GM23338 (cell line): Measurements from ENCODE around the gene ZNF385B. TPM values are rescaled to one million over a fixed set of nuclear protein-coding genes. Genes with fewer than 3 reads are reported as not detected.

Experiments used
- ATAC-seq: fragments of 200-7000 bp; cut with Tn5 transposase; 3 replicates; pipeline ENCODE4 v1.9.1; 2020
- DNase-seq: peaks from one replicate; pipeline ENCODE4 v3.0.0-alpha.2; 2015; ENCODE audit warnings: low spot score
- H2AFZ ChIP-seq: fragments of 200-600 bp; sonication (generic); 2 replicates; pipeline ENCODE4 v1.8.0; 2016; ENCODE audit warnings: antibody characterized with exemption, mild to moderate bottlenecking, moderate library complexity
- H3F3A ChIP-seq: fragments of 200-600 bp; sonication (generic); replicated peaks from 2 replicates; pipeline ENCODE4 v1.8.0; 2017; ENCODE audit warnings: antibody characterized with exemption, mixed run types, low read depth
- H3K27ac ChIP-seq: fragments of 200-600 bp; sonication (generic); 2 replicates; pipeline ENCODE4 v1.6.1; 2016; ENCODE audit warnings: low read depth
- H3K27me3 ChIP-seq: fragments of 200-600 bp; sonication (generic); 2 replicates; pipeline ENCODE4 v1.8.0; 2016; ENCODE audit warnings: mild to moderate bottlenecking, mixed run types, moderate library complexity; ENCODE audit not compliant: insufficient read depth
- H3K36me3 ChIP-seq: fragments of 200-600 bp; sonication (generic); 2 replicates; pipeline ENCODE4 v1.8.0; 2016; ENCODE audit warnings: mild to moderate bottlenecking; ENCODE audit not compliant: insufficient read depth
- H3K4me1 ChIP-seq: fragments of 200-600 bp; sonication (generic); 2 replicates; pipeline ENCODE4 v1.8.0; 2016; ENCODE audit warnings: mild to moderate bottlenecking, moderate library complexity; ENCODE audit not compliant: insufficient read depth
- H3K4me2 ChIP-seq: fragments of 200-600 bp; sonication (generic); 2 replicates; pipeline ENCODE4 v1.7.1; 2017; ENCODE audit warnings: mixed run types
- H3K4me3 ChIP-seq: fragments of 200-600 bp; sonication (generic); 2 replicates; pipeline ENCODE4 v1.6.1; 2016; ENCODE audit warnings: mixed run types
- H3K79me2 ChIP-seq: fragments of 200-600 bp; sonication (generic); replicated peaks from 2 replicates; pipeline ENCODE4 v1.8.0; 2017; ENCODE audit warnings: mild to moderate bottlenecking; ENCODE audit not compliant: insufficient read depth
- H3K9me2 ChIP-seq: fragments of 200-600 bp; sonication (generic); 2 replicates; pipeline ENCODE4 v1.8.0; 2017; ENCODE audit not compliant: insufficient read depth
- H4K20me1 ChIP-seq: fragments of 200-600 bp; sonication (generic); replicated peaks from 2 replicates; pipeline ENCODE4 v1.8.0; 2017; ENCODE audit warnings: mild to moderate bottlenecking; ENCODE audit not compliant: insufficient read depth
- H3K27ac Mint-ChIP-seq: 2 replicates; pipeline ENCODE4 v1.8.0; 2020; ENCODE audit warnings: inconsistent platforms, mild to moderate bottlenecking, moderate library complexity, mixed read lengths
- H3K27me3 Mint-ChIP-seq: 3 replicates; pipeline ENCODE4 v1.8.0; 2022; ENCODE audit warnings: low read depth, mild to moderate bottlenecking, moderate library complexity, mixed read lengths, inconsistent platforms; ENCODE audit not compliant: insufficient read depth, poor library complexity
- H3K36me3 Mint-ChIP-seq: 3 replicates; pipeline ENCODE4 v1.8.0; 2021; ENCODE audit warnings: low read depth, mild to moderate bottlenecking, inconsistent platforms, moderate library complexity, mixed read lengths
- H3K4me1 Mint-ChIP-seq: 3 replicates; pipeline ENCODE4 v1.8.0; 2020; ENCODE audit warnings: mild to moderate bottlenecking, inconsistent platforms, mixed read lengths
- H3K4me3 Mint-ChIP-seq: 3 replicates; pipeline ENCODE4 v1.8.0; 2021; ENCODE audit warnings: moderate library complexity, mild to moderate bottlenecking, inconsistent platforms, mixed read lengths
- H3K9me3 Mint-ChIP-seq: 3 replicates; pipeline ENCODE4 v1.8.0; 2020; ENCODE audit warnings: moderate library complexity, mild to moderate bottlenecking, inconsistent platforms, mixed read lengths
- CREB1 ChIP-seq: fragments of 250-450 bp; sonication (Bioruptor Pico); IDR thresholded peaks from 2 replicates; pipeline ENCODE4 v1.5.0; 2020; ENCODE audit warnings: low read depth, mild to moderate bottlenecking, moderate library complexity
- EZH2 ChIP-seq: fragments of 200-600 bp; sonication (generic); IDR thresholded peaks from one replicate; pipeline ENCODE4 v1.8.0; 2017; ENCODE audit warnings: antibody characterized with exemption, mild to moderate bottlenecking, low read depth; ENCODE audit not compliant: unreplicated experiment
- EZH2phosphoT487 ChIP-seq: fragments of 200-600 bp; sonication (generic); IDR thresholded peaks from one replicate; pipeline ENCODE4 v1.8.1; 2018; ENCODE audit warnings: antibody characterized with exemption; ENCODE audit not compliant: unreplicated experiment
- NANOG ChIP-seq: IDR thresholded peaks from 2 replicates; pipeline ENCODE4 v1.6.1; 2016; ENCODE audit warnings: antibody characterized with exemption, borderline replicate concordance
- POLR2AphosphoS5 ChIP-seq: IDR thresholded peaks from 2 replicates; pipeline ENCODE4 v1.6.1; 2016; ENCODE audit warnings: antibody characterized with exemption, low read depth
- STAT1 ChIP-seq: IDR thresholded peaks from one replicate; pipeline ENCODE4 v1.6.1; 2016; ENCODE audit warnings: antibody characterized with exemption; ENCODE audit not compliant: unreplicated experiment
- ZNF114 ChIP-seq: fragments of 250-450 bp; sonication (Bioruptor Pico); IDR thresholded peaks from 2 replicates; pipeline ENCODE4 v1.5.0; 2020; ENCODE audit warnings: mild to moderate bottlenecking, moderate library complexity
- ZNF331 ChIP-seq: fragments of 250-450 bp; sonication (Bioruptor Pico); IDR thresholded peaks from 2 replicates; pipeline ENCODE4 v1.5.0; 2020; ENCODE audit warnings: low read depth, mild to moderate bottlenecking, moderate library complexity
- polyA plus RNA-seq: library from polyadenylated mRNA; unstranded; fragments of >200 nt; fragmentation: Nextera tagmentation; extraction: Ambion mirVana; gene quantifications from 2 replicates; pipeline ENCODE4 v1.2.1, GENCODE V29; 2016
- total RNA-seq: library from RNA; depleted of rRNA; stranded (reverse); fragments of >200 nt; shearing (Covaris generic); gene quantifications from 2 replicates; pipeline ENCODE4 v1.2.3, GENCODE V29; 2014
- TF ChIP-seq, protein P1 (sequence below): IDR thresholded peaks from one replicate; pipeline ENCODE4 v1.6.1; 2018; ENCODE audit warnings: antibody characterized with exemption; ENCODE audit not compliant: unreplicated experiment
- TF ChIP-seq, protein P2 (sequence below): IDR thresholded peaks from 2 replicates; pipeline ENCODE4 v1.6.1; 2016; ENCODE audit warnings: antibody characterized with exemption

ZNF385B gene
- total and polyA plus RNA-seq, 2 experiments from 2014 or later: 1.5 to 4.6 TPM

DNA sequence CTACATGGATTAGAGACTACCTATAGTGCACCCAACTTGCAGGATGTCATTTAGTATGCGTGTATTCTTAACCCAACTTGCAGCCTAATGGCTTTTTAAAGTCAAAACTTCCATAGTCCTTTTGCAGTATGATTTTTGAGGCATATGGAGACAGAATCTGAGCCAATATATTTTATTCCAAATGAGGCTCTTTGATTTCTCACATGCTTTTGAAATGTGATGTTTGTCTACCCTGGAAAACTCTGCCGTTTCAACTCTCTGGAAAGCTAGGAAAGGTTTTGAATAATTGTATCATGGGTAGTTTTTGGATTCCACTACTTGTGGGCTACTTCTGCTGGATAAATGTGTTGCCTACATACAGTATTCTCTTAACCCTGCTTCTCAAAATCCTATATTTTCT is 206.6 kb downstream of the ZNF385B start:
- Mint-ChIP-seq H3K4me3 (no peak overlapping the region), H3K9me3 (no peaks in the 10 kb centered on the region), H3K27ac (no peak overlapping the region; the same call in 1 of the 2 replicates), H3K4me1 (peaks cover 4% of the 10 kb centered on the region), H3K27me3 (peaks cover 2% of the 10 kb centered on the region), H3K36me3 (no peaks in the 10 kb centered on the region)
- H3K4me2 ChIP-seq: no peak overlapping the region
- H3K4me1 ChIP-seq: no peaks in the 10 kb centered on the region
- no peaks in the 10 kb centered on the region for H3K27me3 ChIP-seq
- no peaks in the 10 kb centered on the region for H3F3A ChIP-seq
- no peak for ATAC-seq
- H3K27ac ChIP-seq: no peak overlapping the region
- H3K36me3 ChIP-seq: no peaks in the 10 kb centered on the region
- DNase-seq: no peak
- no peak overlapping the region for H2AFZ ChIP-seq
- no peaks in the 10 kb centered on the region for H3K79me2 ChIP-seq
- TF ChIP-seq NANOG: no peak
- no peaks in the 10 kb centered on the region for H3K9me2 ChIP-seq
- no peaks in the 10 kb centered on the region for H4K20me1 ChIP-seq
- H3K4me3 ChIP-seq: no peak overlapping the region

DNA sequence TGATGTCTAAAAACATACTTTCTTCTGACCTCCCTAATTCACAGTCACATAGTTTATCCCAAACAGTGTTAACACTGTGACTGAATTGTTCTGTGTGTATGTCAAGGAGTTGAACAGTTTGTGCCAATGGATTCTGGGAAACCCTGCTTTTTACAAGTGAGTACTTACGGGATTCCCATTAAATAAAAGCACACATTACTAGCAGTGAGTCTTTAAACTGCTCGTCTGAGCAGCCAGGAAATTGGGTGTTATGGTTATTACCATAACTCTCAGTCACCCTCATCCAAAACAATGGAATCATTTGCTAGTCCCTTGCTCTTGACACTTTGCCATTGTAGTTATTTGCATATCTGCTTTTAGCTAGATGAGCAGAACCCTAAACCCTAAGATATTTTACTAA is 209.1 kb downstream of the ZNF385B start:
- Histone ChIP-seq H3K4me2 (no peak overlapping the region), H3K27ac (no peak overlapping the region), H3K9me2 (no peaks in the 10 kb centered on the region), H3K36me3 (no peaks in the 10 kb centered on the region), H3K79me2 (no peaks in the 10 kb centered on the region), H3K4me1 (no peaks in the 10 kb centered on the region), H2AFZ (no peak overlapping the region), H3K27me3 (no peaks in the 10 kb centered on the region), H4K20me1 (no peaks in the 10 kb centered on the region), H3F3A (no peaks in the 10 kb centered on the region), H3K4me3 (no peak overlapping the region)
- Mint-ChIP-seq H3K4me1 (peaks cover 4% of the 10 kb centered on the region), H3K9me3 (no peaks in the 10 kb centered on the region), H3K4me3 (no peak overlapping the region), H3K27ac (no peak overlapping the region), H3K36me3 (no peaks in the 10 kb centered on the region), H3K27me3 (peaks cover 2% of the 10 kb centered on the region)
- DNase-seq (no peak), ATAC-seq (no peak)
- no peak for TF ChIP-seq CREB1 (CRISPR knock-in tag)
- TF ChIP-seq ZNF331: no peak
- TF ChIP-seq, protein P1, sequence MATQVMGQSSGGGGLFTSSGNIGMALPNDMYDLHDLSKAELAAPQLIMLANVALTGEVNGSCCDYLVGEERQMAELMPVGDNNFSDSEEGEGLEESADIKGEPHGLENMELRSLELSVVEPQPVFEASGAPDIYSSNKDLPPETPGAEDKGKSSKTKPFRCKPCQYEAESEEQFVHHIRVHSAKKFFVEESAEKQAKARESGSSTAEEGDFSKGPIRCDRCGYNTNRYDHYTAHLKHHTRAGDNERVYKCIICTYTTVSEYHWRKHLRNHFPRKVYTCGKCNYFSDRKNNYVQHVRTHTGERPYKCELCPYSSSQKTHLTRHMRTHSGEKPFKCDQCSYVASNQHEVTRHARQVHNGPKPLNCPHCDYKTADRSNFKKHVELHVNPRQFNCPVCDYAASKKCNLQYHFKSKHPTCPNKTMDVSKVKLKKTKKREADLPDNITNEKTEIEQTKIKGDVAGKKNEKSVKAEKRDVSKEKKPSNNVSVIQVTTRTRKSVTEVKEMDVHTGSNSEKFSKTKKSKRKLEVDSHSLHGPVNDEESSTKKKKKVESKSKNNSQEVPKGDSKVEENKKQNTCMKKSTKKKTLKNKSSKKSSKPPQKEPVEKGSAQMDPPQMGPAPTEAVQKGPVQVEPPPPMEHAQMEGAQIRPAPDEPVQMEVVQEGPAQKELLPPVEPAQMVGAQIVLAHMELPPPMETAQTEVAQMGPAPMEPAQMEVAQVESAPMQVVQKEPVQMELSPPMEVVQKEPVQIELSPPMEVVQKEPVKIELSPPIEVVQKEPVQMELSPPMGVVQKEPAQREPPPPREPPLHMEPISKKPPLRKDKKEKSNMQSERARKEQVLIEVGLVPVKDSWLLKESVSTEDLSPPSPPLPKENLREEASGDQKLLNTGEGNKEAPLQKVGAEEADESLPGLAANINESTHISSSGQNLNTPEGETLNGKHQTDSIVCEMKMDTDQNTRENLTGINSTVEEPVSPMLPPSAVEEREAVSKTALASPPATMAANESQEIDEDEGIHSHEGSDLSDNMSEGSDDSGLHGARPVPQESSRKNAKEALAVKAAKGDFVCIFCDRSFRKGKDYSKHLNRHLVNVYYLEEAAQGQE: no peak

DNA sequence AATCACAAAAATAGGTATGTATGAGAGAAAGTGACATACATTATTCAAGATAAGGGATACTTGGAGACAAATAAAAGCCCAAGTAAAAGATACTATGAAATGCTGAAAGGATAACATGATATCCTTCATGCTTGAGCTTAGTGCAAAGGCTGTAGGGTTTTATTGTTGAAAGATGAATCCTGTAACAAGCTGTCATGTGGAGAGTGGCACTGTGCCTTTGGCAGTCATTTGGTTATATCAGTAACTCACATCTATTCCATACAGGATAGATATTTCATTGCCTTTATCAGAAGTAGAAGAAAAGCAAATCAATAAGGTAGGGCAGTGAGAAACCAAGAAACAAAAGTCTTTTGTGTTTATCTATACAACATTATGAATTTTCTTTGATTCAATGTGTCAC is 211.0 kb downstream of the ZNF385B start:
- no peaks in the 10 kb centered on the region for H3K9me2 ChIP-seq
- no peak overlapping the region for H3K4me3 Mint-ChIP-seq
- peaks cover 4% of the 10 kb centered on the region for H3K27me3 Mint-ChIP-seq
- H3K4me1 ChIP-seq: no peaks in the 10 kb centered on the region
- H3K4me1 Mint-ChIP-seq: peaks cover 5% of the 10 kb centered on the region; the same call in 2 of the 3 replicates
- no peak overlapping the region for H3K4me2 ChIP-seq
- H3K27ac Mint-ChIP-seq: no peak overlapping the region
- H3K4me3 ChIP-seq: no peak overlapping the region
- no peaks in the 10 kb centered on the region for H3K9me3 Mint-ChIP-seq
- ATAC-seq (no peak), DNase-seq (no peak)
- H4K20me1 ChIP-seq: no peaks in the 10 kb centered on the region
- H3K27ac ChIP-seq: no peak overlapping the region
- H2AFZ ChIP-seq: no peak overlapping the region
- no peaks in the 10 kb centered on the region for H3K27me3 ChIP-seq
- no peaks in the 10 kb centered on the region for H3K36me3 Mint-ChIP-seq
- H3K36me3 ChIP-seq: no peaks in the 10 kb centered on the region
- no peaks in the 10 kb centered on the region for H3K79me2 ChIP-seq
- H3F3A ChIP-seq: no peaks in the 10 kb centered on the region
- no peak for TF ChIP-seq STAT1
- no peak for TF ChIP-seq ZNF114 (CRISPR knock-in tag)
- no peak for TF ChIP-seq NANOG
- no peak for TF ChIP-seq ZNF331
- TF ChIP-seq, protein P2, sequence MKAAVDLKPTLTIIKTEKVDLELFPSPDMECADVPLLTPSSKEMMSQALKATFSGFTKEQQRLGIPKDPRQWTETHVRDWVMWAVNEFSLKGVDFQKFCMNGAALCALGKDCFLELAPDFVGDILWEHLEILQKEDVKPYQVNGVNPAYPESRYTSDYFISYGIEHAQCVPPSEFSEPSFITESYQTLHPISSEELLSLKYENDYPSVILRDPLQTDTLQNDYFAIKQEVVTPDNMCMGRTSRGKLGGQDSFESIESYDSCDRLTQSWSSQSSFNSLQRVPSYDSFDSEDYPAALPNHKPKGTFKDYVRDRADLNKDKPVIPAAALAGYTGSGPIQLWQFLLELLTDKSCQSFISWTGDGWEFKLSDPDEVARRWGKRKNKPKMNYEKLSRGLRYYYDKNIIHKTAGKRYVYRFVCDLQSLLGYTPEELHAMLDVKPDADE: no peak
- no peak for TF ChIP-seq EZH2phosphoT487
- TF ChIP-seq, protein P1: no peak
- TF ChIP-seq EZH2: no peak
- TF ChIP-seq POLR2AphosphoS5: no peak
- TF ChIP-seq CREB1 (CRISPR knock-in tag): no peak
